ENCODE results near the gene CTNNB1.

CTNNB1 gene

GRCh38 chr3:41198950-41199865, at the start of gene CTNNB1:
Gene CTNNB1 (plus strand): TSS chr3:41199505. CDS start chr3:41224069, 24,564 bp downstream.
- in situ Hi-C loops (cut with MboI; ENCODE audit: low pct_unique_long_range_greater_than_20kb, low sequenced_read_pairs, unreplicated experiment) = no loop called here
- TF ChIP-seq CTCF (IDR thresholded peaks at IDR 0.05; ENCODE audit: extremely low read depth, insufficient read depth, missing control alignments) = no peak
- peak; percentile 85 for DNase-seq (ENCODE audit: low spot score)

DNA sequence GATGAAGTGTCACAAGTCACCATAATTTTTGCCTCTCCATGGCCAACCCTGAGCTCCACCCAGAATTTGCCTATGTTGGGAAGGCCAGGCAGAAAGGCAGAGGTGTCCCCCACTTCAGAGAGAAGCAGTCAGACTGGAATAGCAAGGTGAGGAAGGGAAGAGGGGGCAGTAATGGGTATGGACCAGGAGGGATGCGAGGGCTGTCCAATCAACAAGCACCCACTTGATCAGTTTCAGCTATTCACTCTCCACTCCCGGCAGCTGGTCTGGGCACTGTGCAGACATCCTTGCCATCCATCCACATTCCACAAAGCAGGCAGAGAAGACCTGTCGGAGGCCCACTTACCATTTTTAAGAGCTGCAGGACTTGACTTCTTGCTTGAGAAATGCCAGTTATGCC, 43.5 kb upstream of the CTNNB1 start:
- DNase-seq (ENCODE audit: low spot score) = no peak
- no peak for TF ChIP-seq CTCF (IDR thresholded peaks at IDR 0.05; ENCODE audit: extremely low read depth, insufficient read depth, missing control alignments)
- in situ Hi-C loops (cut with MboI; ENCODE audit: low pct_unique_long_range_greater_than_20kb, low sequenced_read_pairs, unreplicated experiment) = no loop called here

- no peak for TF ChIP-seq CTCF (IDR thresholded peaks at IDR 0.05; ENCODE audit: extremely low read depth, insufficient read depth, missing control alignments)
- no peak for DNase-seq (ENCODE audit: low spot score)
- in situ Hi-C loops (cut with MboI; ENCODE audit: low pct_unique_long_range_greater_than_20kb, low sequenced_read_pairs, unreplicated experiment) = no loop called here
Observed at GRCh38 chr3:41158947-41159346, 40.4 kb upstream of the CTNNB1 start.

DNA sequence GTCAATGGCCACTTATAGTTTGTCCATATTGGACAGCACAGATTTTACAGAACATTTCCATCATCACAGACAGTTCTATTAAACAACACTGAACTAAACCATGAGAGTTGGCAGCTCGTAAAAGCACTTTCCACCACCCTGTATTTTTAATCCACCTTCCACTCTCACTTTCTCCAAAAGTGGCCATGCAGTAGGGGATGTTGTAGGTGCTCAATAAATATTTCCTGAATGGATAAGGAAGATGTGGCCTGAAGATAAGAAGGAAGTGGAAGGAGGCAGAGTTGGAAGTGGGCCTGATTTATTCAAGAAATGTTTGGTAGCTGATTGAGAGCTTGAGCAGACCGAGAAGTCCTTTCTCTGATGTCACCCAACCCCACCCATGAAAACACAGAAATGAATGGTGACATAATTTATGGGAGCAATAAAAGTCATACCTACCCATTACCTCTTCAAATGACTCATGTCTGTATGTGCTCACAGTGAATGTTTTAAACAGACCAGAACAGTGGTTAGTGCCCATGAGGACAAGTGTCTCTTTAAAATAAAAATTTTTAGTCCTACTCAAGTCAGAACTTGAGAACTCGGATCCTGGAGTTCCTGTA, 39.6 kb upstream of the CTNNB1 start:
- no peak for DNase-seq (ENCODE audit: low spot score)
- TF ChIP-seq CTCF (IDR thresholded peaks at IDR 0.05; ENCODE audit: extremely low read depth, insufficient read depth, missing control alignments) = no peak
- in situ Hi-C loops (cut with MboI; ENCODE audit: low pct_unique_long_range_greater_than_20kb, low sequenced_read_pairs, unreplicated experiment) = no loop called here

- in situ Hi-C loops (cut with MboI; ENCODE audit: low pct_unique_long_range_greater_than_20kb, low sequenced_read_pairs, unreplicated experiment) = no loop called here
- no peak for TF ChIP-seq CTCF (IDR thresholded peaks at IDR 0.05; ENCODE audit: extremely low read depth, insufficient read depth, missing control alignments)
Observed at GRCh38 chr3:41162541-41162940, 36.8 kb upstream of the CTNNB1 start.

GRCh38 chr3:41163006-41163405, 36.3 kb upstream of the CTNNB1 start:
- in situ Hi-C loops (cut with MboI; ENCODE audit: low pct_unique_long_range_greater_than_20kb, low sequenced_read_pairs, unreplicated experiment) = no loop called here
- TF ChIP-seq CTCF (IDR thresholded peaks at IDR 0.05; ENCODE audit: extremely low read depth, insufficient read depth, missing control alignments) = no peak
- no peak for DNase-seq (ENCODE audit: low spot score)

More at GRCh38 chr3:41162541-41162940, 36.8 kb upstream of the CTNNB1 start:
- DNase-seq (ENCODE audit: low spot score) = no peak
